NCI-H1048 (cell line): Measurements from ENCODE around the gene CCDC170.
"Not testable (repeated sequence)": the region's sequence is repeated elsewhere in the genome, so short reads cannot be mapped to it uniquely, and the experiment has no call there.

Experiments used
- DNase-seq: peaks from one replicate; lab custom pipeline; 2025; lab: John Stamatoyannopoulos, UW

The CCDC170 gene

DNA sequence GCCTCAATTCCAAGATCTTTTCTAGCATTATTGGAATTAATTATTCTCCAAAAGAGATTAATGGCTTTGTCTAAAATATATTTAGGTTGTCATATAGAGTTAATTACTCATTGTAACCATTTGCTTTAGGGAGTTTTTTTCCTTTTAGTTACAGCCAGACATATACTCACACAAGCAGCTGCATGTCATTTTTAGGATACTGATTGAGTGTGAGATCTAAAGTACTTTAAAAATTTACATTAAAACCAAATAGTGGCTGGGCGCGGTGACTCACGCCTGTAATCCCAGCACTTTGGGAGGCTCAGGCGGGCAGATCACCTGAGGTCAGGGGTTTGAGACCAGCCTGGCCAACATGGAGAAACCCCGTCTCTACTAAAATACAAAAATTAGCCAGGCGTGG lies 51.1 kb downstream of the CCDC170 start:
- not testable (repeated sequence) for DNase-seq

DNA sequence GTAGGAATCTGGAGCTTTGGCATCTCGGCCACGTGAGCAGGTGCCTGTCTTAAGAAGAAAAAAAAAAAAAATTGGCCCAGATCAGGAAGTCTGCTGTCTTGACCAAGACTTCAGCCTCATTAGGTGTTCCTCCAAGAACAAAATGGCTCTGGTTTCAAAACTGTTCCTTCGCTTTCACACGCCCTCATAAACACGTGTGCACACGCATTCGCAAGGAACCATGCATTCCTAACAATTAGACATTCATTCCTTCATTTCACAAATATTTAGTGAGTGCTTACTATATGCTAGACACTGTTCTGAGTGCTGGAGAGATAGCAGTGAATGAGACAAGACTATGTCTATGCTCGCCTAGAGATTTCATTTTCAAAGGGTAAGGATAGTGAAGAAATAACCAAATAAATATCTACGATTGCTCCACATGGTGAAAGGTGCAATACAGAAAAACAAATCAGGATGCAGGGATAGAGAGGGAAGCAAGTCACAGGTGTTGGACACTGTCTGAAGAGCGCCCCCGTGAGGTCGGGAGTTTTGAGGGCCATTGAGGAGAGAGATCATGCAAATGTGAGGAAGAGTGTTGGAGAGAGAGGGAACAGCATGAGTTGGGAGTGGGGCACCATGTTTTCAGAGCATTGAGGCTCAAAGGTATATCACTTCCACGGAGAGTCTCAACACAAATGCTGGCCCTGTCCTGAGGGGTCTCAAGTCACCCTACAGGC lies 53.3 kb downstream of the CCDC170 start:
- no peak for DNase-seq

DNA sequence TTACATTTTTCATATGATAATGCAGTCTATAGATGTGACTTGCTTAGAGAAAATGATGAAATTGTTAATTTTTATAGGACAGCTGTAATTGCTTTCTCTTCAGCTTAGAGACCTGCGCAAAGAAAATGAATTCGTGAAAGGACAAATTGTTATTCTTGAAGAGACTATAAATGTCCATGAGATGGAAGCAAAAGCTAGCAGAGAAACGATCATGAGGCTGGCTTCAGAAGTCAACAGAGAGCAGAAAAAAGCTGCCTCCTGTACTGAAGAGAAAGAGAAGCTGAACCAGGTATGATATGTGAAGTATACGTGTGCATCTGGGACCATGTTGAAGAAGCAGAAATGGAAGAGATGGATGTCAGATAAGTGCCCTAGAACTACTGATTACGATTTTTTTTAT lies 54.4 kb downstream of the CCDC170 start:
- no peak for DNase-seq

DNA sequence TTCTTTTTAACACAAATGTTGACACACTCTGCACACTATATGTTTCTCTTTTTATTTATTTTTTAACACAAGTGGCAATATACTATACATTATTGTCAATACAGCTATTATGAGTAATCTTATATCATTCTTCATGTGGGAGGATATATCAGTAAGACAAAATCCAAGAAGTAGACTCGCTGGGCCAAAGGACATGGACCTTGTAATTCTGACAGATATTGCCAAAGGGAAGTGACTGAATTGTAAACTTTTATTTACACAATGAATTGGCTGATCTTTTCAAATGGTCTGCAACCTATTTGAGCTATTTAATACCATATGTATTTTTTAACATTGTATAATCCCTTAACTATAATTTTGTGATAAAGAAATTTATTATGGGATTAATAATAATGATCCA lies 56.0 kb downstream of the CCDC170 start:
- no peak for DNase-seq

DNA sequence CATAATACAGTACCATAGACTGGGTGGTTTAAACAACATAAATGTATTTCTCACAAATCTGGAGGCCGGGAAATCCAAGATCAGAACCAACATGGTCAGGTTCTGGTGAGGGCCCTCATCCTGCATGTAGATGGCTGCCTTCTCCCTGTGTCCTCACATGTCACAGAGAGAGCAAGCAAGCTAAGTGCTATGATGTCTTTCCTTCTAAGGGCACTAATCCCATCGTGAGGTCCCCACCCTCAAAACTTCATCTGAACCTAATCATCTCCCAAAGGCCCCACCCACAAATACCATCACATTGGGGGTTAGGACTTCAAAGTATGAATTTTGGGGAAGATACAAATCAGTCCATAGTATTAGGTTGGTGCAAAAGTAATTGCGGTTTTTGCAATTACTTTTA lies 56.8 kb downstream of the CCDC170 start:
- no peak for DNase-seq

DNA sequence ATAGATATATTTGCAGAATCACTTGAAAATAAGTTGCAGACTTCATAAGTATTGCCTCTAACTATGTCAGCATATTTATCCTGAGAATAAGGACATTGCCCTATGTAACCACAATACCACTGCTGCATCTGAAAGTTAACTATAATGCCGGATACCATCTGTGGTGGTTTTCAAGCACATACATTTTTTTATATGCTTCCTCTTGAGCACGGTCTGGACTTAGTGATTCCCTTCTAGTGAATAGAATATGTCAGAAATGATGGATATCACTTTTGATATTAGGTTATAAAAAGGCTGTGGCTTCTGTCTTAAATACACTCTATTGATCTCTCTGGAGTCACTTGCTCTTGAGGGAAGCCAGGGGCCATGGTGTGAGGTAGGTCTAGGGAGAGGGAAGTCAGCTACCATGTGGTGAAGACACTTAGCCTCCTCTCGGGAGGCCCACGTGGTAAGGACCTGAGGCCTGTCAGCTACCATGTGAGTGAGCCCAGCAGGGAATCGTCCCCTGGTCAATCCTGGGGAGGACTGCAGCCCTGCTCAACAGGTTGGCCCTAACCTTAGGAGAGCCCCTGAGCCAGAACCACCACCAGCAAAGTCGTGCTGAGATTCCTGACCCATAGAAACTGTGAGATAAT lies 57.5 kb downstream of the CCDC170 start:
- no peak for DNase-seq

DNA sequence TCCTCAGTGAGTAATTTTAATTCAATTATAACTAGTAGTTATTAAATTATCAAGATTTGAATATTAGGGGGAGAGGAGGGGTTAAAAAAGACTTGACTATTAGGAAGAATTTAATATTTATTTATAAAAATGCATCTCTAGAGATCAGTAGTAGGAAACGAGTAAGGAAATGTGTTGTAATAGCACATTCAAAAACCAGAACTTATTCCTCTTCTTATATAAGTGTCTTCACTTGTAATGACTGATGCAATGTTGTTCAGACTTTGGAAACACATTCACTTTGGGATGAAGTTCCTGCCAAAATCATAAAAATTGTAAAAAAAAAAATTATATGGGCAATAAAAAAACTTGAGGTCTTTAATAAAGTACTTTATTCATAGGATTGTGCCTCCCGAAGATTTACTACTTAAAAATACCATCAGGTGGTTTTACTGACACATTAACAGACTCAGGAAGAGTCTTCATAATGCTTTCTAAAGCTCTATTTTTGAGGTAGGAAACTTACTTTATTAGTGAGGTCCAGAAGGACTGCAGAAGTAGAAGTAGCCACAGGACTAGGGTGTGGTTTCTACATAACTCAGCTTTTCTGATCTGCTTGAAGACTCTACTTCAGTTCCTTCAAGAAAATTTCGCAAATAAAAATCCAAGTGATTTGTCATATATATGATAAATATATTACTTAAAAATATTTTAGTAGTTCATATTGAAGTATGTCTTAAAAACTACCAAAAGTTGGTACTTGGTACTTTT lies 59.8 kb downstream of the CCDC170 start:
- no peak for DNase-seq

DNA sequence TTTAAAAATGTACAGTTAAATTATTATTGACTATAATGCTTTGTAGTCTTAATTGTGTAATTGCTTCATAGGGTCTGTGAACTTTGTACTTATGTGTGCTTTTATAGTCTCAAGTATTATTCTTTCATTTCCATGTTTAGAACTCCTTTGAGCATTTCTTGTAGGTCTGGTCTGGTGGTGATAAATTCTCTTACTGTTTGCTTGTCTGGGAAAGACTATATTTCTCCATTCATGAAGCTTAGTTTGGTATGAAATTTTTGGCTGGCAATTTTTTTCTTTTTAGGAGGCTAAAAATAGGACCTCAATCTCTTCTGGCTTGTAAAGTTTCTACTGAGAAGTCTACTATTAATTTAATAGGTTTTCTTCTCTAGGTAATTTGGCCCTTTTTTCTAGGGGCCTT lies 67.4 kb downstream of the CCDC170 start:
- DNase-seq, result no peak

DNA sequence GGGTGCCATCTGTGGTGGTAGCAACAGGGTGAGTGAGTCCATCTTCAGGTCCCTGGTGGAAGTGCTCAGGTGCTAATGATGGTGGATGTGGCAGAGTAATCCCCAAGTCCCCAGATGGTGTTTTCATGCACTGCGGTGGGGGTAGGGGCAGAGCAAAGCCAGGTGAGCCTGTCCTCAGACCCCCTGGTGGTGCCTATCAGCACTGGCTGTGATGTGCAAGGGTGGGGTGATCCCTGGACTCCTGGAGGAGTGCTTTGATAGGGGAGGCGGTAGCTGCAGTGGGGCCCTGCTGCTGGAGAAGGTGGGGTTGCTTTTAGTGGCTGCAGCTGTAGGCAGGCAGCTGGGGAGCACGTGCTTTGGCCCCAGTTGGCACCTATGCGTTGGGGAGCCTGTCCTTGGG lies 70.8 kb downstream of the CCDC170 start:
- DNase-seq, result no peak

DNA sequence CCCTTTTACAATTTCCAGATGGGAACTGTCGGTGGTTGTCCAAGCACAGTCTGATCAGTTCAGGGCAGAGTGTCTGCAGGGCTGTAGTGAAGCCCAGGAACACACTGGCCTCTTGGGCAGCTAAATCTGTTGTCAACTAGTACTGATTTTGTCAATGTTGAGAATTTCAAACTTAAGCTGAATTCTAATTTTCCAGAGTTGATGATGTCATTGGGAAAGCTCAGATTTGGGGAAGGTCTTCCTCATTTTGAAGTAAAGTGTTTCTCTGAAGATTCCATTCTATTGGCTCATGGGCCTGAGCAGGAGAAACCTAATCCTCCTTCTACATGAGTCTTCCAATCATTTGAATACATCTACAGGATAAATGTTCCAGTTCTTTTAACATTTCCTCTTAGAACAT lies 72.1 kb downstream of the CCDC170 start:
- DNase-seq, result no peak

DNA sequence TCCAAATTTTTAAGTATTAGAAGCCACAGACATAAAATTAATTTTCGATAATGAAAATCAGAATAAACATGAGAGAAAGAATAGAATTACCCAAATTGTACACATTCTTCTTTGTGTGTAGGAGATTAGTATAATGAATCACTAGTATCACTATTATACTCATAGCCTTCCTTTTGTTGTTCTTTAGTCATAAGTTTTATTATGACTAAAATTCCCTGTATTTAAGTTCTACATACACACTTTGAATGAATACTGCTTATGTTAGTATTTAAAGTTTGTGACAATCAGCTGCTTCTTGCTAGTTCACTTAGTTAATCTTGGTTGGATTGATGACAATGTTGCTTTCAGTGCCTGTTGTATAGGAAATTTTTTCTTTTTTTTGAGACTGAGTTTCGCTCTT lies 72.7 kb downstream of the CCDC170 start:
- no peak for DNase-seq

DNA sequence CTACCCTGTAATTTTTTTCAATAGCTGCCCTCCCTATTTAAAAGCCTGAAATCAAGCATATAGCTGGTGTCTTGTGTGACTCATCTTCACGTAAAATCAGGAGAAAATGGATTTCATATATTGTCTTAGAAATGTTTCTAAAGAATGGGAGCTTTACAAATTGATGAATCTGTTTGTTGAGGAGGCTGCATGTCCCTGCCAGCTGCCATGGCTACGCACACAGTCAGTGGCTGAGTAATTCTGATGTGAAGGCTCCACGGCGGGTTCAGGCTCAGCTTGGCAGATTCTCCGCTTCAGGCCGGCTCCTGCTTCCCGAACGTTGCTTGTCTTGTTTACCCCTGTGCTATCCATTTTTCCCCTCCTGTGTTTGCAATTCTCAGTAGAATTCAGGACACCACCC lies 82.8 kb downstream of the CCDC170 start:
- DNase-seq, result no peak

DNA sequence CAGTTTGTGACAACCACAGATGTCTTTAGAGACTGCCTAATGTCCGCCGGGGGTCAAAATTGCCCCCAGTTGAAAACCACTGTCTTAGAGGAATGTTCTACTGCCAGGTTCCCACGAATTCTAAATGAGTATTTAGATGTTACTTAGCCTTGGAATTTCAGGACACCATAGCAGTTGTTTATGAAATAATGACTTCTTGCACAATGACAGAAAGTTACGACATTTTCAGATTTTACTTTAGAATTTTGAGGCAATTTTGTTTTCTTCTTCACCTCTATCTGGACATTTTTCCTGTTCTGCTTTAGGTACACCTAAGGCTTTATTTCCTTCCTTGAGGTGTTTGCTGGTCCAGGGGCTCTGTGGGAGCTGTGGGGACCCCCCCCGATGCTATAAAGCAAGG lies 83.4 kb downstream of the CCDC170 start:
- DNase-seq, result no peak

DNA sequence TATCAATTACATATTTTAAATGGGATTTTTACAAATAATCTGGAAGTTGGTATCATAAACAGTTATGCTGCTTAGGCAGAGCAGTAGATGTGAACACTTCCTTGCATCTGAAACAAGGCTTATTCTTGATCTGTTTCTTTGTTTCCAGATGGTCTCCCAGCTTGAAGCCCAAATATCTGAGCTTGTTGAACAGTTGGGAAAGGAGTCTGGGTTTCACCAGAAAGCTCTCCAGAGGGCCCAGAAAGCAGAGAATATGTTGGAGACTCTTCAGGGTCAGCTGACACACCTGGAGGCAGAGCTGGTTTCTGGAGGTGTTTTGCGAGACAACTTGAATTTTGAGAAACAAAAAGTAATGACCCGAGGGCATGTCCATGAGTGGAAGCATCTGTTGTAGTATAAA lies 91.9 kb downstream of the CCDC170 start:
- DNase-seq, result no peak

DNA sequence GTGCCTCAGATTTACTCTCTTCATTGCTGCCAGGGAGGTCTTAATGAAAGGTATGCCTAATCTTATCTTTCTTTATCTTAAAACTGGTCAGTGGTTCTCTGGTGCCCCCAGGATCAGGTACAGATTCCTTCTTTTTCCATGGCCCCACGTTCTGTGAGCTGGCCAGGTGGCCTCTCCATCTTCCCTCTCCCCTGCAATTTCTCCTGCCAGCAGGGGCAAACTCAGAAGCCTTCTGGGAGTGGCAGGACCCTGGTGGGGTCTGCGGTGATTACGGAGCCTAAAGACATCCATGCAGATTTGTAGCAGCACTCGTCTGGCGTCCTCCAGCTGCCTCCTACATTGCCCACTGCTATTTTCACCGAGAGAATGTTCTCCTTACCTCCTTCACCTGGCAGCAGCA lies 95.8 kb downstream of the CCDC170 start:
- DNase-seq, result no peak

DNA sequence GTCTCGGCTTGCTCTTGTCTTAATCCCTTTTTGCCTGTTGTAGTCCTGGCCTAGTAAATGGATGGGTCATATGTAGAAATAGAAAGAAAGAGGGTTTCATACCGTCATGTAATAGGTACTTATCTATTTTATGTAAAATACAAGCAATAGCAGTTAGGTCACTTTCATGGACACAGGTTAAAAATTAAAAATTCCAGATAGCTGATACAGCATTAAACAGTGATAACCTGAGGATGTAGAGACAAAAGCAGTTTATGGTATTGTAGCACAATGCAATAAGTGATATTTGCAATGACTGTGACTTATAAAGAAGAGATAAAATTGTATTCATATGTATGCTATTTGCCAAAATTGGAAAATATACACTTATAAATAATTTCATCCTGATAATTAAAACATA lies 96.9 kb downstream of the CCDC170 start:
- DNase-seq, result no peak

DNA sequence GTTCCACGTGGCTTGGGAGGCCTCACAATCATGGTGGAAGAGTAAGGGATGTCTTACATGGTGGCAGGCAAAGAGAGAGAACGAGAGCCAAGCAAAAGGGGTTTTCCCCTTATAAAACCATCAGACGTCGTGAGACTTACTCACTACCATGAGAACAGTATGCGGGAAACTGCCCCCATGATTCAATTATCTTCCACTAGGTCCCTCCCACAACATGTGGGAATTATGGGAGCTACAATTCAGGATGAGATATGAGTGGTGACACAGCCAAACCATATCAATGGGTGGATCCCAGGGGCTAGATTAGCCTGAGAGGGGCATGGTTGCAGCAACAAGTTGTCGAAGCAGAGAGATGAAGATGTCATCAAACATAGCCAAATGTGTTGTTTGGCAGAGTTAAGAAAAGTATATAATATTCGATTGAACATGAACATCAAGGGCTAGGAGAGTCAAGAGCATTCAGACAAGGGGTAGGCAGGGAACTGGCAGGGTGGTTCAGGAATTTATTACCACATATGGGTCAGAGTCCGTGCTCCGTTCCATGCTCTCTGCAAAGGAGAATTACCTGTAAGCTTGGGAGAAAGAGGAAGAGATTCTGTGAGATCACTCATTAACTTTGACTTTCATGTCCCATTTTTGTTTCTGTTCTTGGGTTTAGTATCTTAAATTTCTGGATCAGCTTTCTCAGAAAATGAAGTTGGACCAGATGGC lies 98.8 kb downstream of the CCDC170 start:
- DNase-seq, result no peak

DNA sequence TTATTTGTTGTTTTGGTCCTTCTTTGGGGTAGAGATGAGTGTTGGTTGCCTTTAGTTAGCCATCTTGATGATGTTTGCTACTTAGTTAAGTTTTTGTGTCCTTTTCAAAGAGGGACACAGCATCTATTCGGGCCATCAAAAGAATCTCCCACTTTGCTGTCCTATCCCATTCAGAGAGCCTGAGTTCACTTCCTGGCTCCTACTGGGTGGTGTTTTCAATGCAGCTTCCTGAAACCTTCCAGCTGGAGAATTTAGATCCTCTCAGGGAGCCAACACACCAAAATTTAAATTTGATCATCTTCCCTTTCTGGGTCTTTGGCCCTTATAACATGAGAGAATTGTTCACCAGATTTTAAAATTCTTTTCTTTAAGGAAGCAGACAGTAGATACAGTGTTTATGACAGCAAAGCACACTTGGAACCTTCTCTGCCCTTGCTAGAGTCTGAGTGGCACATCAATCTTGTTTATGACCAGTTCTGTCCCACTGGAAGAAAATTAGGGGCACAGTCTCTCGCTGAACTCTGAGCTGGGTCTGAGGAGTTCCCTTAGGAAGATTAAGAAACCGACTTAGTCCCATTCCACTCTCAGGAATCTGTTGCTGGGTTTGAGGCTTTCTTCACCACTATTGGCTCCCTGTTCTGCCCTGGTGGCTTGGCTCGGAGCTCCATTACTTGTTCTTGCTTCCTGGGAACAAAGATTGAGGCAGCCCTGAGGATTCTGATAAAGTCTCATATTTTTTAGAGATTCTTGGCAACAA lies 115.5 kb downstream of the CCDC170 start:
- no peak for DNase-seq

DNA sequence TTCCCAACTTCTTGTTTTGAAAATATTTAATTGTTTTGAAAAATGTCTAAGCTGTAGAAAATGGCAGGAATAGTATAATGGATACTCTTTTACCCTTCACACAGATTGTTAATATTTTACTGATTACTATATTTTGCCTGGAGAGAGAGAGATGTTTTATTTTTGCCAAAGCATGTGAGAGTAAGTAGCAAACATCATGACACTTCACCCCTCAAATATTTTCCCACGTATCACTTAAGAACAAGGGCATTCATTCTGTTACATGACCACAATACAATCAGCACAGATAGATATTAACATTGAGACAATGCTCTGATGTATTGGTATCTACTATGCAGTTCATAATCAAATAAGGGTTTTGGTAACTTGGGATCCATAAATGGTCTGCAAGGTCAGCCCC lies 116.5 kb downstream of the CCDC170 start:
- DNase-seq, result no peak

DNA sequence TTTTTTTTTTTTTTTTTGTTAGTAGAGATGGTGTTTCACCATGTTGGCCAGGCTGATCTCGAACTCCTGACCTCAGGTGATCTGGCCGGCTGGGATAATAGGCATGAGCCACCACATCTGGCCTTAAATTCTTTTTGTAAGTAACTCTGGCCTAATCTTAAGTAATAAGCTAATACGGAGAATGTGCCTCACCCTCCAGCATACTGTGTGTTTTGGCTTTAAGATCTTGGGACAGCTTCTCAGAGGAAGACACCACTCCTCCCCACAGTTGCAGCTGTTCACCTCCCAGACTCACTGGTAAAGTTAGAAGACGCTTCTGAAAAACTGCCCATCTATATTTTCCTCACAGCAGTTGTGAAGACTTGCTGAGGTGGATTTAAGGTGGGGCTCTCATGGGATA lies 120.8 kb downstream of the CCDC170 start:
- no peak for DNase-seq

DNA sequence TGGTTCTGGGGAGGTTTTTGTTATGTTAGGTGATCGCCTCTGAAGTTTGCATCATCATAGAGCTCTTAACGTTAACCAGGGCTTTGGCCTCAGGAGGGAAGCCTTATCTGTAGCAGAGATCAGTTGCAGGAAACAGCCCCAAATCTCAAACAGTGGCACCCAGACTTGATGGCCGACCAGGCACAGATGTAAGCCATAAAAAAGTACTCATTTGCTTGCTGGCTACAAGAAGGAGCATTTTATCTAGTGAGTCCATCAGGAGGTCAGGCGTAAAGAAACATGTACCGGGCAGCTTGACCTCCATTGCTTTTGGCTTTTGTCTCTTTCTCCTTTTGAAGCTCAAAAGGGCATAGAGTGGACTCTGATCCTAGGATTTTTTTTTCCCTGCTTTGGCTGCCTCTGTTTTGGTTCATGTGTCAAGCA lies 122.3 kb downstream of the CCDC170 start:
- DNase-seq, result no peak

DNA sequence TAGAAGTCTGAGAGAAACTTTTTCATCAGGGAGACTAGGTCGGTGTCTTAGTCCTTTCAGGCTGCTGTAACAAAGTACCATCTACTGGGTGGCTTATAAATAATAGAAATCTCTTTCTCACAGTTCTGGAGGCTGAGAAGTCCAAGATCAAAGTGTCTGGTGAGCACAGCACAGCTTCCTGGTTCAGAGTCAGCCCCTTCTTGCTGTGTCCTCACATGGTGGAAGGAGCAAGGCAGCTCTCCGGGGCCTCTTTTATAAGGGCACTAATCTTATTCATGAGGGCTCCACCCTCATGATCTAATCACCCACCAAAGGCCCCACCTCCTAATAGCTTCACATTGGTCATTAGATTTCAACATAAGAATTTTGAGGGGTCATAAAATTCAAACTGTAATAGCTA lies 122.8 kb downstream of the CCDC170 start:
- DNase-seq, result no peak
